HEK293 (cell line): ENCODE data around the gene KIF5B.

Experiments
- CTCF ChIA-PET: fragments of 350-600 bp; formaldehyde crosslinking; extraction: SDS; loops from one replicate; lab custom pipeline; 2021; ENCODE audit warnings: antibody characterized with exemption; lab: Yijun Ruan, JAX
- POLR2A ChIA-PET: fragments of 300-600 bp; formaldehyde crosslinking; extraction: SDS; loops from one replicate; lab custom pipeline; 2020; ENCODE audit warnings: antibody characterized with exemption, inconsistent platforms; lab: Yijun Ruan, JAX
- H3K27ac ChIP-seq: fragments of 200-500 bp; sonication (Bioruptor generic); 2 replicates; pipeline ENCODE4 v1.5.1; 2014; ENCODE audit warnings: low read depth, low read length, control low read depth, inconsistent platforms; ENCODE audit errors: extremely low read depth
- H3K36me3 ChIP-seq, 2 experiments: fragments of 200-500 bp in 1 of 2; sonication (Bioruptor generic) in 1 of 2; 1 replicate in 1 of 2; 2 replicates in 1 of 2; pipeline ENCODE4 v1.5.1; 2014 to 2017; ENCODE audit warnings: inconsistent platforms in 2 of 2, low read length in 2 of 2; ENCODE audit not compliant: control insufficient read depth in 2 of 2, insufficient read depth in 1 of 2
- H3K4me1 ChIP-seq: fragments of 200-500 bp; sonication (Bioruptor generic); 2 replicates; pipeline ENCODE4 v1.5.1; 2014; ENCODE audit warnings: mild to moderate bottlenecking, low read length, inconsistent platforms; ENCODE audit not compliant: control insufficient read depth, insufficient read depth
- H3K4me3 ChIP-seq: 2 replicates; pipeline ENCODE4 v1.5.1; 2011; ENCODE audit warnings: low read depth, mild to moderate bottlenecking, control low read depth, low read length, moderate library complexity
- H3K9me3 ChIP-seq: fragments of 200-500 bp; sonication (Bioruptor generic); 2 replicates; pipeline ENCODE4 v1.5.1; 2014; ENCODE audit warnings: low read depth, low read length, inconsistent platforms; ENCODE audit not compliant: control insufficient read depth, insufficient read depth
- GLI4 ChIP-seq: fragments of 450-650 bp; formaldehyde crosslinking; IDR thresholded peaks from 2 replicates; pipeline ENCODE4 v1.5.1; 2016; ENCODE audit warnings: missing biosample characterization, missing genetic modification characterization
- HOXC10 ChIP-seq: sonication (generic); formaldehyde crosslinking; IDR thresholded peaks from 2 replicates; pipeline ENCODE4 v1.8.1; 2023; ENCODE audit warnings: mild to moderate bottlenecking, missing genetic modification reagents
- PRDM10 ChIP-seq: fragments of 450-650 bp; formaldehyde crosslinking; IDR thresholded peaks from 2 replicates; pipeline ENCODE4 v1.5.1; 2016; ENCODE audit warnings: missing biosample characterization, missing genetic modification characterization
- PRDM6 ChIP-seq: fragments of 450-650 bp; formaldehyde crosslinking; IDR thresholded peaks from 2 replicates; pipeline ENCODE4 v1.5.1; 2017; ENCODE audit warnings: missing biosample characterization, missing genetic modification characterization
- SP7 ChIP-seq: fragments of 450-650 bp; formaldehyde crosslinking; IDR thresholded peaks from 2 replicates; pipeline ENCODE4 v1.5.1; 2016; ENCODE audit warnings: missing biosample characterization, missing genetic modification characterization
- ZFP69B ChIP-seq: fragments of 450-650 bp; formaldehyde crosslinking; IDR thresholded peaks from 2 replicates; pipeline ENCODE4 v1.5.1; 2016; ENCODE audit warnings: missing biosample characterization, missing genetic modification characterization
- ZNF174 ChIP-seq: fragments of 450-650 bp; formaldehyde crosslinking; IDR thresholded peaks from 2 replicates; pipeline ENCODE4 v1.5.0; 2017; ENCODE audit warnings: missing biosample characterization, mild to moderate bottlenecking, missing genetic modification characterization
- ZNF202 ChIP-seq: fragments of 450-650 bp; formaldehyde crosslinking; IDR thresholded peaks from 2 replicates; pipeline ENCODE4 v1.5.1; 2016; ENCODE audit warnings: missing biosample characterization, missing genetic modification characterization, borderline replicate concordance
- ZNF239 ChIP-seq: fragments of 450-650 bp; formaldehyde crosslinking; IDR thresholded peaks from 2 replicates; pipeline ENCODE4 v1.5.1; 2016; ENCODE audit warnings: missing biosample characterization, missing genetic modification characterization
- ZNF302 ChIP-seq: fragments of 450-650 bp; formaldehyde crosslinking; IDR thresholded peaks from 2 replicates; pipeline ENCODE4 v1.5.1; 2016; ENCODE audit warnings: missing biosample characterization, missing genetic modification characterization, low read depth
- ZNF423 ChIP-seq: fragments of 450-650 bp; formaldehyde crosslinking; IDR thresholded peaks from 2 replicates; pipeline ENCODE4 v1.5.1; 2016; ENCODE audit warnings: missing biosample characterization, missing genetic modification characterization
- ZNF426 ChIP-seq: fragments of 450-650 bp; formaldehyde crosslinking; IDR thresholded peaks from 2 replicates; pipeline ENCODE4 v1.5.1; 2017; ENCODE audit warnings: missing biosample characterization, missing genetic modification characterization, mild to moderate bottlenecking, inconsistent platforms, moderate library complexity
- ZNF521 ChIP-seq: fragments of 450-650 bp; formaldehyde crosslinking; IDR thresholded peaks from 2 replicates; pipeline ENCODE4 v1.5.1; 2017; ENCODE audit warnings: missing biosample characterization, mild to moderate bottlenecking, missing genetic modification characterization
- ZNF701 ChIP-seq: fragments of 450-650 bp; formaldehyde crosslinking; IDR thresholded peaks from 2 replicates; pipeline ENCODE4 v1.5.1; 2016; ENCODE audit warnings: missing biosample characterization, missing genetic modification characterization
- ZSCAN23 ChIP-seq: fragments of 450-650 bp; formaldehyde crosslinking; IDR thresholded peaks from 2 replicates; pipeline ENCODE4 v1.5.1; 2016; ENCODE audit warnings: missing biosample characterization, missing genetic modification characterization

KIF5B gene

GRCh38 chr10:32056136-32057035 lies at the start of gene KIF5B (continued):
- TF ChIP-seq SP7 (peak; percentile 68; the same call in 1 of the 2 replicates), GLI4 (tag by site-specific recombination) (0 out of 2 replicates have a peak, but pooled peaks have one; percentile 57), ZNF302 (tag by site-specific recombination) (no peak)

- POLR2A ChIA-PET: interaction anchor here (0.7 kb wide), 1 partner anchor 1813 kb away, joined by 3 read pairs; no protein-coding TSS in a partner anchor
- H3K36me3 ChIP-seq: no peaks in the 10 kb centered on the region
- H3K4me1 ChIP-seq: peaks cover 7% of the 10 kb centered on the region; the same call in 1 of the 2 replicates
- no peak for TF ChIP-seq ZNF426 (tag by site-specific recombination)
- CTCF ChIA-PET: interaction anchor here (1.2 kb wide), 1 partner anchor 85 kb away, joined by 5 read pairs; no protein-coding TSS in a partner anchor
- H3K27ac ChIP-seq: no peak overlapping the region
- no peak overlapping the region for H3K4me3 ChIP-seq
- no peaks in the 10 kb centered on the region for H3K9me3 ChIP-seq
Measured at GRCh38 chr10:32105782-32106382, 49.7 kb upstream of the KIF5B start.

- CTCF ChIA-PET: interaction anchor here (0.5 kb wide), 1 partner anchor 348 kb away, joined by 3 read pairs; no protein-coding TSS in a partner anchor
- POLR2A ChIA-PET: no interaction called here
- H3K9me3 ChIP-seq: no peaks in the 10 kb centered on the region
- no peak overlapping the region for H3K27ac ChIP-seq
- H3K36me3 ChIP-seq: no peaks in the 10 kb centered on the region
- no peak overlapping the region for H3K4me3 ChIP-seq
- H3K4me1 ChIP-seq: peaks cover 7% of the 10 kb centered on the region; the same call in 1 of the 2 replicates
- TF ChIP-seq PRDM10 (tag by site-specific recombination) (peak; percentile 59; the same call in 1 of the 2 replicates), ZNF174 (tag by site-specific recombination) (no peak)
Measured at GRCh38 chr10:32104622-32105509, 48.6 kb upstream of the KIF5B start.

- Histone ChIP-seq H3K4me3 (no peak overlapping the region), H3K4me1 (peaks cover 7% of the 10 kb centered on the region; the same call in 1 of the 2 replicates), H3K36me3 (no peaks in the 10 kb centered on the region), H3K27ac (0 out of 2 replicates have a peak overlapping the region, but pooled peaks have one; percentile 13), H3K9me3 (no peaks in the 10 kb centered on the region)
- TF ChIP-seq ZFP69B (tag by site-specific recombination) (no peak), ZNF521 (no peak), ZNF239 (tag by site-specific recombination) (no peak), ZNF202 (no peak), HOXC10 (CRISPR knock-in tag) (no peak), PRDM6 (peak; percentile 71), PRDM10 (tag by site-specific recombination) (peak; percentile 85), ZNF423 (no peak), ZNF701 (tag by site-specific recombination) (no peak), ZSCAN23 (tag by site-specific recombination) (no peak)
- ChIA-PET CTCF (no interaction called here), POLR2A (no interaction called here)
Measured at GRCh38 chr10:32104181-32104580, 48.0 kb upstream of the KIF5B start.
